Fibroblast of gingiva (primary cell): Measurements from ENCODE around the gene DHRS7.

Experiments
- DNase-seq: peaks from one replicate; pipeline ENCODE4 v3.0.0-alpha.2; 2011; ENCODE audit warnings: low read depth

Gene DHRS7, protein sequence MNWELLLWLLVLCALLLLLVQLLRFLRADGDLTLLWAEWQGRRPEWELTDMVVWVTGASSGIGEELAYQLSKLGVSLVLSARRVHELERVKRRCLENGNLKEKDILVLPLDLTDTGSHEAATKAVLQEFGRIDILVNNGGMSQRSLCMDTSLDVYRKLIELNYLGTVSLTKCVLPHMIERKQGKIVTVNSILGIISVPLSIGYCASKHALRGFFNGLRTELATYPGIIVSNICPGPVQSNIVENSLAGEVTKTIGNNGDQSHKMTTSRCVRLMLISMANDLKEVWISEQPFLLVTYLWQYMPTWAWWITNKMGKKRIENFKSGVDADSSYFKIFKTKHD

DNA sequence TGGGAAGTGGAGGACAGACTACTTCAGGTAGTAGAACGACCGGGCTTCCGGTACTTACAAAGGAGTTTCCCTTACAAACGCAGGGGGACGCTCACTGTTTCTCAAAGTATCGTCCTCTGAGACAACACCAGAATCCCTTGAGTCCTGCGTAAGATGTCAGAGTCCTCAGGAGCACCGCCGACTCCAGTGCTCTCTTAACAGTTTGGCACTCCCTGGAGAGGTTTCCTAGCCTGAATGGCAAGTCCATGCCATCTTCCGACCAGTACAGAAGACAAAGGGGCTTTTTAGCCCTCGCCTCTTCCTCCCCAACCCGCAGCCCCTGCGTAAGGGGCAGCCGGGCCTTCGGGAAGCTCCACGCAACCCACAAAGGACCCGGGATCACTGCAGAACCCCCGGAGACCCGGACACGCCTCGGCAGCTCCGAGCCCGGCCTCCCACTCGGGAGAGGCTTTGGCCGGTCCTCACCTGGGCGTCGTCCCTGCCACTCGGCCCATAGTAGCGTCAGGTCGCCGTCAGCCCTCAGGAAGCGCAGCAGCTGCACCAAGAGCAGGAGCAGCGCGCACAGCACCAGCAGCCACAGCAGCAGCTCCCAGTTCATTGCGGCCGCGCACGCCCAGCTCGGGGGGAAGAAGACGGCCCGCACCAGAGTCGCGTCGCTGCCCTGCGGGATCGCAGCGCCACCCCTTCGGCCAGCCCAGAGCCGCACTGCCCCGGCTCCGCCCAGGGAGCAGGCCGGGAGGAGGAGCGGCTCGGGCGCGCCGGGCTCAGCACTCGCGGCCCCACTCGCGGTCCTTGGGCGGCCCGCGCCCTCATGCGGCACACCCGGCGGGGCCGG, at the start of gene DHRS7:
Gene DHRS7 (minus strand): TSS at position 687 of the 835 bp plus-strand sequence. CDS start 89 bp downstream, at position 598.
- peak; percentile 83 for DNase-seq

DNA sequence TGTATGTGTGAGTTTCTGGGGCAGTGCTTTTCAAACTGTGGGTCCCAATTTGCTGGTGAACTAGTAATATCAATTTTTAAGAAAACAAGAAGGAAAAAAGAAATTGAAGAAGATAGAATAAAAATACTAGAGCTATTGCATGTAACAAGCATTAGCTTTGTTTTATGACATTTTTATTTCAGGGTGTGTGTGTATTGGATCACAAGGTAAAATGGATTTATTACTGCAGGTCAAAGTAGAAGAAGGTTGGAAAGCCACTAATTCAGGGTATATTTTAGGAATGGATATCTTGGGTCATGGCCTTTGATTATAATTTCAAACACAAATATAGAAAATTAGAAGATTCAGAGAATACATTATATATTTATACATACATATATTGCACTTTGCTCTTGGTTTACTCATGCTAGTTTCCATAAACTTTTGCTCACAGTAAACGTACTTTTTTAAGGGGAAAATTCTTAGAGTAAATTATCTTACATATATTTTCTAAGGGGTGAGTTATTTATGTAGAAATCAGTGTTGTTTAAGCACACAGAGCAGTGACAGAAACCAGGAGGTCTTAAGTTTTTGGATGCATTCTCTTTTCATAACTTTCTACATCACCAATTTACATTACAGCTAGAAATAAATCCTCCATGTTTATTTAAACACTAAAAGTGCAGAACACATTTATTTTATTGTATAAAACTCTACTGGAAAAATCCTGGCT, 49.4 kb upstream of the DHRS7 start:
- DNase-seq, result no peak

DNA sequence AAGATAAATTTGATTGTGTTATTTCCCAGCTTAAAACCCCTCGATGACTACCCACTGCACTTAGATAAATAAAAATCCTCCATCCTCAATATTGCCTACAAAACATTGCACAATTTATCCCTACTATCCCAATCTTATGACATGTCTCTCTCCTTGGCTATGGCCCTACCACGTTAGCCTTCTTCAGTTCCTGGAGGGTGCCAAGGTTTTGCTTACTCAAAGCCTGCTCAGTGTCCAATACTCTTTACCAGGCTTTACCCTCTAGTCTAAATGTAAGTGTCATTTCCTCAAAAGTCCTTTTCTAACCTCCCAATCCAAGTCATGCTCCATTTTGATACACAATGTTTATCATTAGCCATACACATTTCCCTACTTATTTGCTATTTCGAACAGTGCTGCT, 48.8 kb upstream of the DHRS7 start:
- no peak for DNase-seq

DNA sequence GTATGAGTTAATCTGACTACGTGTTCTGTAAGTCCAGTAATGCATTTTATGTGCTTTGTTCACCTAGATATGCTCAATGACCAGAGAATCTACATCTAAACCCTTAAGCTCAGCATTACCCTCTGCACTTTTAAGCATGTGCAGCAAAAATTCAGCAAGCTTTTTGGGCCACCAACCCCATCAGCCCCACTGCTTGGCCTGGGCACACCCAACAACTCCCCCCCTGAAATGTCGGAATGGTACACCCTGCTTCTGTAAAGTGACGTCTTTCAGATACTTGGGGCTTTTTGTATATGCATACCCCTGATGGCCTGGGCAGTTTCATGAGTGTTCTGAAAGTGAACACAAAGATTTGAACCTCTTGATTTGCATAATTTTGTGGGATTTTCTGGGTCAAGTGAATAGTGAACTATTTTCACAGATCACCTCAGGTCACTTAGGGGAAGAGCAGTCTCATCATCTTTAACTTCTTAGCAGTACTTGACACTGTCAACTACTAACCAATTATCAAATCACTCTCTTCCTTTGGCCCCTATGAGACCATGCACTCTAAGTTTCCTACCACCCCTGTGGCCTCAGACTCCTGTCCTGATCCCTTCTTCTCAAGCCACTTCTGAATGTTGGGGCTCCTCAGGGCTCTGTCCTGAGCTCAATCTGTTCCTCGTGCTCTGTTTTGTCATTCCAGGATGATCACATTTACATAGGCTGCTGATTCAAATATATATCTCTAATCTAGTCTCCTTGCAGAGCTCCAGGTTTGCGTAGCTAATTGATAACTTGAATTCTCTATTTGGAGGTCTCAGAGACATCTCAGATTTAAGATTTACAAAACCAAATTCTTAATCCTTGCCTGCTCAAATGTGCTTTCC, 47.5 kb upstream of the DHRS7 start:
- no peak for DNase-seq

DNA sequence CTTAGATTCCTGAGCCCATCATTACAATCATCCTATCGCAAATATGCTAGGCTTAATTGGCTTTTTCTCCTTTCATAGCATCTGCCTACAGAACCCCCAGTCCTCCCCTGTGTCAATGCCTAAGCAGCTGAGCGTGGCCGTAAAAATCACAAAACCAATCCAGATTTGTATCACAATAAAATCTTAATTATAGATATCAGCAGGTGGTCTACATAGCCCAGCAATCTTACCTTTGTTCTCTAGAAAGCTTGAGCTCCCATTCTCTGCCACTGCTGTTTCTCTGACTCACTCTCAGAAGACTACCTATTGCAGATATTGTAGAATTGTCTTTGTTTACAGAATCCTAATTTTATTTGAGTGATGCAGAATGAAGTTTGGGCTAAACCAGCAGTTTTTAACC, 46.0 kb upstream of the DHRS7 start:
- no peak for DNase-seq

DNA sequence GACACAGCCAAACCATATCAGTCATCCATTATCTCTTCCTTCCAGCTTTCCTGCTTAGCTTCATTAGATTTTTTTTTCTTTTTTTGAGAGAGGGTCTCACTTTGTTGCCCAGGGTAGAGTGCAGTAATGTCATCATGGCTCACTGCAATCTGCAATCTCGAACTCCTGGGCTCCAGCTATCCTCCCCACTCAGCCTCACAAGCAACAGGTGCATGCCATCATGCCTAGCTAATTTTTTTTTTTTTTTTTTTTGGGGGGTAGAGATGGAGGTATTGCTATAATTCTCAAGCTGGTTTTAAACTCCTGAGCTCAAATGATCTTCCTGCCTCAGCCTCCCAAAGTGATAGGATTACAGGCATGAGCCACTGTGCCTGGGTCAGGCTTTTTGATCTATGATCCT, 45.5 kb upstream of the DHRS7 start:
- DNase-seq, result no peak

DNA sequence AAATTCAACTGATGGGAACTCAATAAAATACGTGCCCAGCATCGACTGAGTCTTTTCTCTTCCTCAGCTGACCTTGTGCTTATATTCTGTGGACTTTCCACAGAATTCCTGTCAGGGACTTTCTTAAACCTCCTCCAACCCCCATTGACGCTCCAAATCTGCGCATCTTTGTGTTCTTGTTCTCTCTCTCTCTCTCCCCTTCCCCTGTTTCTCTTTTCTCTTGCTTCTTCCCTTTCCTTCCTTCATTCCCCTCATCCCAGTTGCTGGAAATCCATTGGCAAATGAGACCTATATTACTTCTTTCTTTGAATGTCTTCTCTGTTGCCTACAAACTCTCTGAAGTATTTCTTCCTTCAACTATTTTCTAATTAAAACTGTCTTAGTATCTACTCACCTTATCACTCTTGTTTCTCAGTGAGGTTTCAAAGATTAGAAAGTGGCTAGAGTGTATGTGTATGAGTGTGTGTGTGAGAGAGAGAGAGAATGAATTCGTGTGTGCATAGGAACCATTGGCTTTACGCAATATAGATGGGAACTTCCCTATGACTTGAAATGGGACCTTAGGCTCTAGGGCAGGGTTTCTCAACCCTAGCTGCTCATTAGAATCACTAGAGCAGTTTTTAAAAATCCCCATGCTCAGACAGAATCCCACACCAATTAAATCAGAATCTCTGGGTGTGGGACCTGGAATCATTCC, 41.8 kb upstream of the DHRS7 start:
- no peak for DNase-seq

DNA sequence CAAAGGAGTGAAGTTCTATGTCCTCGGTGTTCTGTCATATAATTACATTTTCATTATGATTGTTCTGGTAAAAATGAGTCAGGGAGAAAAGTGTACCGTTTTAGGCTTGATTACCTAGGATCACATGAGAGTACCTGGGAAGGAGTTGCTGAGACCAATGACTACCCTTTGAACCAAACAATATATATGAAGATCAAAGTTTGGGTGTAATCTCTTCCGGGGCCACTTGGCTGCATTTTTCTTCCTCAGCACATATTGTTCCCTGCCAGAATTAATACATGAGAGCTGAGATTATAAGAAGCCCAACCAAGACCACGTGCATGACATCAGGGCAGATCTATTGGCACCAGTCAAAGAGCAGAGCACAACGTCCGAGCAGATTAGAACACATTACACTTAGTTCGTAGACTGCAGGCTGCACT, 41.1 kb upstream of the DHRS7 start:
- DNase-seq, result no peak

DNA sequence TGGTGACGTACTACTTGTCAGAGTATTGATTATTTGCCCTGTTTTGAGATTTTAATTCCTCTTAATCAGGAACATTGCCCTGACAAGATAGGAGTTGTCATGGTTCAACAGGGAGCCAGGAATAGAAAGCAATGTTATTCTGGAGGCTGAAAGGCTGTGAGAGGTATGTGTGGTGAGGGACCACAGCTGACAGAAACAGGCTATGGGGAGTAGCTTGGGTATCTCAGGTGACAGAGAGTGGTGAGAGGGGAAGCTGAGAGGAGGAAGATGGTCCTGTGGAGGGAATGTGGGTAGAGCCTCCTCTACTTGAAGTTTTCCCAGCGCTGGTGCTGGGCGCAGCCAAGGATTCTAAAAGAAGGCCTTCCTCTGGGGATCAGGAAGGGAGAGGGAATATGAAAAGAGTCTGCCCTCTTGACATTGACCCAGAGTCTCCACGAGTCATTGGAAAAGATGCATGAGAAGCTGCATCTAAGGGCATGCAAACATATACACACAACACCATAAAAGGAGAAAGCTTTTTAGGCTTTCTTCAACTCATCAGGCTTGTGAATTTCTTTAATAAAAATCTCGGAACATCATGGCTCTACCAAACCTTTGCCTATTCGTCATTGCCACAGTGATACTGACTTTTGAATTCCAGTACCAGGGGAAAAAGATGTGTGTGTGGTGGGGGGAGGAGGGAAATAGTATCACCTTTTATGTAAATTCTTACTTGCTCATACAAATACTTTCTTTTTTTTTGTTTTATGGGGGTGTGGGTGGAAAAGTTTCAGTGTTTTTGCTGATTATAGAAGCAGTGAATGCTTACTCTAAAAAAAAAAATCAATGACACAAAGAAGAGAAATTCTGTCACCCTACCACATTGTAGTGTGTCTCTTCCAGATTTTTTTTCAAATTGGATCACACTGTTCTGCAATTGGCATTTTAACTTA, 39.9 kb upstream of the DHRS7 start:
- DNase-seq, result no peak

DNA sequence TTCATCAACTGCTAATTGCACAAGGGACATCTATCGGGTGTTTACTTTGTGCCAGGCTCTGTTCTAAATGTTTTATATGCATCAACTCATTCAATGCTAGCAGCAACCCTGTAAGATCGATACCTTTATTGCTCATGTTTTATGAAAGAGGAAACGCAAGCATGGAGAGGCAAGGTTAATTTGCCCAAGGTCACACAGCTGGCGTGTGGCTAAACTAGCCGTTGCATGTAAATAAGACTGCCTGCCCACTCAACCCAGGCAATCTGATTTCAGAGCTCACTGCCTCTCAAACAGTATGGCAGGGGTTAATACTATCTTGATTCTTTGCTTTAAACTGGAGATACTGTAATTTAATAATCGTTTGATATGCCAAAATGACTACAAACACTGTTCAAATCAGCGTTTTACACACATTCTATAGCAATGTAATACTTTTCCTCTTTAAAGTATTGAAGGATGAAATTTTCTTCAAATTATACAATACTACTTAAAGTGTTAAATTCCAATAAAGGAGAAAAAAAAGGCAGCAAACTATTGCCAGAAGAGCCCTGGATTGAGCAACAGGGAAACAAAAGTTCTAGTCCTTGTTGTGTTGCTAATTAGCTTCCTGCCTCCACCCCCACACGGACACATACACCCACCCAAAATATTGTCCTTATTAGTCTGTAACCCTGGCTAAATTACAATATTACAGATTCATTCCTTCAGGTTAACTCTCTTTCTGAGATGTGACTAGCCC, 39.1 kb upstream of the DHRS7 start:
- DNase-seq, result no peak

DNA sequence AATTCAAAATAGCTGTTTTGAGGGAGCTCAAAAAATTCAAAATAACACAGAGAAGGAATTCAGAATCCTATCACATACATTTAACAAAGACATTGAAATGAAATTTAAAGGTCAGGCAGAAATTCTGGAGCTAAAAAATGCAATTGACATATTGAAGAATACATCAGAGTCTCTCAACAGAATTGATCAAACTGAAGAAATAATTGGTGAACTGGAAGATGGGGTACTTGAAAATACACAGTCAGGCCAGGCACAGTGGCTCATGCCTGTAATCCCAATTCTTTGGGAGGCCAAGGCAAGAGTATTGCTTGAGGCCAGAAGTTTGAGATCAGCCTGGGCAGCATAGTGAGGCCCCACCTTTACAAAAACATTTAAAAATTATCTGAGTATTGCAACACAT, 34.1 kb upstream of the DHRS7 start:
- DNase-seq, result no peak

DNA sequence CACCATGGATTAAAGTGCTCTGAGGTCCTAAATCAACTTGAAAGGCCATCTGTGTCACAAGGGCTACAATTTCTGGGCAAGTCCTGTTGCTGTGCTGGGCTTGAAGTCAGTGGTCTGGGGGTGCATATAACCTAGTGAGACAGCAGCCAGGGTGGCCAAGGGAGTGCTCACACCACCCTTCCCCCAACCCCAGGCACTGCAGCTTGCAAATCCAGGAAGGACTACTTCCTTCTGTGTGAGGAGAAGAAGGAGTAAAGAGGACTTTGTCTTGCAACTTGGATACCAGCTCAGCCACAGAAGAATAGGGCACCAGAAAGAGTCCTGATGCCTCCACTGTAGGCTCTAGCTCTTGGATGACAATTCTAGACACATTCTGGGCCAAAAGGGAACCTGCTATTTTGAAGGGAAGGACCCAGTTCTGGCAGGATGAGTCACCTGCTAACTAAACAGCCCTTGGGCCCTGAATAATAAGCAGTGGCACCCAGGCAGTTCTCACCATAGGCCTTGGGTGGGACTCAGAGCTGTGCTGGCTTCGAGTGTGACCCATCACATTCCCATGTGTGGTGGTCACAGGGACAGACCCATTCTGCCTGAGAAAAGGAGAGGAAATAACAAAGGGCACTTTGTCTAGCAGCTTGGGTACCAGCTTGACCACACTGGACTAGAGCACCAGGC, 32.6 kb upstream of the DHRS7 start:
- DNase-seq, result no peak

DNA sequence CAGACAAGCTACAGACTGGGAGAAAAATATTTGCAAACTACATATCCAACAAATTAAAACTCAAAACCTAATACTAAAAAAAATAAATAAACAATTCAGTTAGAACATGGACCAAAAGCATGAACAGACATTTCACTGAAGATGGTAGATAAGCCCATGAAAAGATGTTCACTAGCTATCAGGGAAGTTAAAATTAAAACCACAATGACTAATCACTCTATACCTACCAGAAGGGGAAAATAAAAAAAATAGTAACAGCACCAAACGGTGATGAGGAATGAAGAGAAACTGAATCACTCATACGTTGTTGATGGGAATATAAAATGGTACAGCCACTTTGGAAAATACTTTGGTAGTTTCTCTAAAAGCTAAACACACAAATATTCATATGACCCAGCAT, 31.1 kb upstream of the DHRS7 start:
- DNase-seq, result no peak

DNA sequence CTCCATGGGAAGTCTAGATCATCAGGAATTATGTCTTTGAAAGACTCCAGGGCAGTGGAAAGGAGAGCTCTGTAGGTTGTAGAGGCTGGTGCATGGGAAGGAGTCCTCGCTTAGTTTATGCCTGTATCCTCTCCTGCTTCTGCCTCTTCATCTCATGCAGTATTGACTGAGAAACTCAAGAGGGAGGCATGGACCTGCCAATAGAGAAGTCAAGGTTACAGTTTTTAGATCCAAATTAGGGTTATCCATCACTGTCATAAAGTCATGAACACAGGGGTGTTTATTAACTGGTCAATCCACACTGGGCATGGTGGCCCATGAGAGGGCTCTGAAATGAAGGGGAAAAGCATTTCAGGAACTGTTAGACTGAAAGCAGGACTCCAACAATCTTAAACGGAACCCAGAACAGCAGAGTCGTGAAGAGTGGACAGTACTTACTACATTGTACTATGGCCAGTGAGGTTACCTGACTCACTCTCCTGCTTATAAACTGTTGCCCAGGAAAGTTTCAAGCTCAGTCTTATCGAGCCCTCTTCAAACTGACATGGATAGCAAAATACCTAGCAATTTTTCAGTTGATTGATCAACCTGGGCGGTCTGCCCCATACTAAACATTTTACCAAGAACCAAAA, 30.1 kb upstream of the DHRS7 start:
- no peak for DNase-seq

DNA sequence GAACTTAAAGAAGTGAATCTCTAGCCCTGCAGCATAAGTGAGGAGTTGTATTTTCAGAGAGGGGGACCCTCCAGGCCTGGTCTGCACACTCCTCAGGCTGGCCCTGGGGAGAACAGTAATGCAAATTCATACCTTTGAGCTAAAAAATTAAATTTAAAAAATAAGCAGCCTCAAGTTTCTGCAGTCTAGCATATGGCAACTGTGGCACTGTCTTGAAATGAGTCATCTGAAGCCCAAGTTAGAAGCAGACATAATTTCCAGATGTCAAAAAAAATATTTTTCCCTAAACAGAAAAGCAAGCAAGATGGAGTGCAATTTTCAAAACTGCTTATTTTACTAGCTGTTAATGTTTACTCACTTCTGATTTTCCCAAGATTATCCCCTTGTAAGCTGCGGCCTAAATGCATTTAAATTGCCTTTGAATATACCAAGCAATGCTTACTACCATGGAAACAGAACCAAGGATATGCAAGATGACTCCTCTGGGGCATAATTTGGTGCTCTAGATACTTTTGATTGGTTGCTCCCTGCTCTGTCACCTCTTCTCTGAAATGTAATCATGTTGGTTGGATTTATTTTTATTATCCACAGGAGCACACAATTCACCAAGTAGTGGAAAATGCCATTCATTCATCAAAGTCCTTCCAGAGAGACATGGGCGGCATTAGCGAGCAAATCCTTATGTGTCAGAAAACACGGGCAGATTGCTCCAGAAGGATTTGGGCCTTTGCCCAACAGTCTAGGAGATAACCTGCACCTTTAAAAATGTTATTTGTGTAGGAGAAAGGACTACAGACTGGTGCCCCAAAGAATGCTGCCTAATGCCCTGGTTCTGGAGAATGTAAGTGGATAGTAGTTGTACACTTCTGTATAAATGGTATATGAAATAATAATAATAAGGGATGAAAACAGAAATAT, 25.0 kb upstream of the DHRS7 start:
- no peak for DNase-seq

DNA sequence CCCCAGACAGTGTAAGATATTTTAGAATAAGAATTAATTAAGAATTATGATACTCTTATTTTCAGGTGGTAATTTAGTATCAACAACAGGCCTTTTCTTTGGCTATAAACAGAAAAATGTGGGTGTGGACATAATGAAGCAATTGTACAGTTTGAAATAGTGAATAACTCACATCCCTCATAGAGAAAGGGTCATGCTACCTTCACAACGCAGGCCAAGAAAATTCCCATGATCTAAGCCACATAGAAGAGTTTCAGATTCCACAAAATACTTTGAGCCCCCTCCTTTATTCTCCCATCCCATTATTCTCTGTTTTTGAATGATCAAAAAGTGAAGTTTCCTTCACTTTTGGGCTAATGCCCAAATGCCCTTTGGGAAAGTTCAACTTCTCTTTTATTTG, 23.5 kb upstream of the DHRS7 start:
- DNase-seq, result no peak

DNA sequence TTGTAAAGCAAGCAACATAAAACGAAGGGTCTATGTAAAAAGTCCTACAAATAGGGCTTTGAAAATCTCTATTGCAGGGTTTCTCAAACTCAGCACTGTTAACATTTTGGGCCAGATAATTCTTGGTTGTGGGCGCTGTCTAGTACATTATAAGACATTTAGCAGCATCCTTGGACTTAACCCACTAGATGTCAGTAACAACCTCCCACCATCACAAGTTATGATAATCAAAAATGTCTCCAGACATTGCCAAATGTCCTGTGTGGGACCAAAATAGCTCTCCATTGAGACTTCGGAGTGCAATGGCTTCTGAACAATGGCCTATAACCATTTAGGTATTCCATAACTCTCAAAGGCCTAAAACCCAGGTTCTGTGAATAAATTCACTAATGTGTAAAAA, 22.9 kb upstream of the DHRS7 start:
- DNase-seq, result no peak
